Panc1 (cell line): ENCODE data around the gene VWC2L. TPM values are rescaled to one million over a fixed set of nuclear protein-coding genes. Genes with fewer than 3 reads are reported as not detected.

Experiments
- ATAC-seq: fragments of 200-7000 bp; cut with Tn5 transposase; 2 replicates; pipeline ENCODE4 v1.9.1; 2020; ENCODE audit warnings: mild to moderate bottlenecking, moderate library complexity
- BruUV-seq: library from RNA; stranded (reverse); fragments of 400-500 nt; replicated peaks from 2 replicates; lab custom pipeline; 2021; lab: Mats Ljungman, UMichigan
- CTCF ChIA-PET: fragments of 300-600 bp; sonication (Branson Sonifier 250); formaldehyde crosslinking; loops from one replicate; lab custom pipeline; 2022; ENCODE audit warnings: antibody characterized with exemption; lab: Charles Lee
- POLR2A ChIA-PET: fragments of 300-600 bp; sonication (Branson Sonifier 250); formaldehyde crosslinking; loops from one replicate; lab custom pipeline; 2022; ENCODE audit warnings: antibody characterized with exemption; lab: Charles Lee
- DNase-seq: peaks from one replicate; pipeline ENCODE4 v3.0.0-alpha.2; 2010; ENCODE audit warnings: low read depth, low spot score
- H3K27ac ChIP-seq: 2 replicates; pipeline ENCODE4 v1.5.1; 2011; ENCODE audit warnings: mild to moderate bottlenecking, low read length, inconsistent platforms
- H3K27me3 ChIP-seq: fragments of 200-500 bp; sonication (Bioruptor generic); 2 replicates; pipeline ENCODE4 v1.6.0; 2014; ENCODE audit warnings: low read length, inconsistent platforms; ENCODE audit not compliant: control insufficient read depth, insufficient read depth
- H3K36me3 ChIP-seq: fragments of 200-500 bp; sonication (Bioruptor generic); 2 replicates; pipeline ENCODE4 v1.5.1; 2014; ENCODE audit warnings: inconsistent platforms, mild to moderate bottlenecking, low read length, moderate library complexity; ENCODE audit not compliant: control insufficient read depth, insufficient read depth
- H3K4me1 ChIP-seq: 2 replicates; pipeline ENCODE4 v1.5.1; 2011; ENCODE audit warnings: inconsistent platforms, mild to moderate bottlenecking, low read length, moderate library complexity; ENCODE audit not compliant: control insufficient read depth, insufficient read depth
- H3K4me3 ChIP-seq, 2 experiments: 2 replicates each; pipeline ENCODE4 v1.5.1; 2011 to 2012; ENCODE audit warnings: low read depth in 2 of 2, low read length in 2 of 2, mild to moderate bottlenecking in 2 of 2, inconsistent platforms in 1 of 2, moderate library complexity in 1 of 2
- H3K9me3 ChIP-seq: fragments of 200-500 bp; sonication (Bioruptor generic); 2 replicates; pipeline ENCODE4 v1.5.1; 2014; ENCODE audit warnings: low read depth, mild to moderate bottlenecking, inconsistent platforms, low read length, moderate library complexity; ENCODE audit not compliant: control insufficient read depth, insufficient read depth
- CTCF ChIP-seq: fragments of 450-650 bp; IDR thresholded peaks from 2 replicates; pipeline ENCODE4 v1.5.1; 2017; ENCODE audit warnings: mild to moderate bottlenecking
- POLR2AphosphoS5 ChIP-seq: IDR thresholded peaks from 2 replicates; pipeline ENCODE4 v1.6.1; 2012; ENCODE audit warnings: mild to moderate bottlenecking, low read depth, low read length, moderate library complexity
- SIN3A ChIP-seq: IDR thresholded peaks from 2 replicates; pipeline ENCODE4 v1.6.1; 2012; ENCODE audit warnings: low read depth, mild to moderate bottlenecking, low read length, moderate library complexity, borderline replicate concordance; ENCODE audit not compliant: insufficient read depth
- TCF7L2 ChIP-seq: IDR thresholded peaks from 2 replicates; pipeline ENCODE4 v1.6.1; 2011; ENCODE audit warnings: mild to moderate bottlenecking, low read depth, low read length, inconsistent platforms
- in situ Hi-C: cut with HindIII; loops from 2 replicates; pipeline ENCODE4 v1.10.0; 2016; ENCODE audit warnings: low sequenced_read_pairs, low pct_unique_long_range_greater_than_20kb
- intact Hi-C: fragments of 100-400 bp; cut with micrococcal nuclease; formaldehyde crosslinking; loops from one replicate; pipeline ENCODE4 v1.10.0; 2022; ENCODE audit not compliant: unreplicated experiment
- total RNA-seq: library from RNA; stranded (reverse); gene quantifications from one replicate; pipeline ENCODE4 v1.2.1, GENCODE V29; 2021; ENCODE audit not compliant: unreplicated experiment
- TF ChIP-seq, protein P1 (sequence below), 2 experiments: IDR thresholded peaks; 2 replicates each; pipeline ENCODE4 v1.6.1; 2011 to 2012; ENCODE audit warnings: low read depth in 2 of 2, control low read depth in 1 of 2, low read length in 1 of 2, mild to moderate bottlenecking in 1 of 2, moderate library complexity in 1 of 2; ENCODE audit not compliant: insufficient read depth in 1 of 2

VWC2L gene
- total RNA-seq, 1 experiment from 2014 or later = not detected

GRCh38 chr2:214380681-214381080 is 30.2 kb upstream of the VWC2L start:
- no peaks in the 10 kb centered on the region for H3K36me3 ChIP-seq
- CTCF ChIA-PET = no interaction called here
- POLR2A ChIA-PET = no interaction called here
- no peak overlapping the region for H3K27ac ChIP-seq
- in situ Hi-C loops (no loop called here), intact Hi-C loops (no loop called here)
- ATAC-seq (no peak), DNase-seq (no peak)
- TF ChIP-seq CTCF (no peak), TCF7L2 (no peak), POLR2AphosphoS5 (no peak), SIN3A (no peak)
- TF ChIP-seq, protein P1, sequence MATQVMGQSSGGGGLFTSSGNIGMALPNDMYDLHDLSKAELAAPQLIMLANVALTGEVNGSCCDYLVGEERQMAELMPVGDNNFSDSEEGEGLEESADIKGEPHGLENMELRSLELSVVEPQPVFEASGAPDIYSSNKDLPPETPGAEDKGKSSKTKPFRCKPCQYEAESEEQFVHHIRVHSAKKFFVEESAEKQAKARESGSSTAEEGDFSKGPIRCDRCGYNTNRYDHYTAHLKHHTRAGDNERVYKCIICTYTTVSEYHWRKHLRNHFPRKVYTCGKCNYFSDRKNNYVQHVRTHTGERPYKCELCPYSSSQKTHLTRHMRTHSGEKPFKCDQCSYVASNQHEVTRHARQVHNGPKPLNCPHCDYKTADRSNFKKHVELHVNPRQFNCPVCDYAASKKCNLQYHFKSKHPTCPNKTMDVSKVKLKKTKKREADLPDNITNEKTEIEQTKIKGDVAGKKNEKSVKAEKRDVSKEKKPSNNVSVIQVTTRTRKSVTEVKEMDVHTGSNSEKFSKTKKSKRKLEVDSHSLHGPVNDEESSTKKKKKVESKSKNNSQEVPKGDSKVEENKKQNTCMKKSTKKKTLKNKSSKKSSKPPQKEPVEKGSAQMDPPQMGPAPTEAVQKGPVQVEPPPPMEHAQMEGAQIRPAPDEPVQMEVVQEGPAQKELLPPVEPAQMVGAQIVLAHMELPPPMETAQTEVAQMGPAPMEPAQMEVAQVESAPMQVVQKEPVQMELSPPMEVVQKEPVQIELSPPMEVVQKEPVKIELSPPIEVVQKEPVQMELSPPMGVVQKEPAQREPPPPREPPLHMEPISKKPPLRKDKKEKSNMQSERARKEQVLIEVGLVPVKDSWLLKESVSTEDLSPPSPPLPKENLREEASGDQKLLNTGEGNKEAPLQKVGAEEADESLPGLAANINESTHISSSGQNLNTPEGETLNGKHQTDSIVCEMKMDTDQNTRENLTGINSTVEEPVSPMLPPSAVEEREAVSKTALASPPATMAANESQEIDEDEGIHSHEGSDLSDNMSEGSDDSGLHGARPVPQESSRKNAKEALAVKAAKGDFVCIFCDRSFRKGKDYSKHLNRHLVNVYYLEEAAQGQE (IDR thresholded peaks at IDR 0.05; ENCODE audit: insufficient read depth in 1 of 2, low read depth in 2 of 2, low read length in 1 of 2) = no peak
- no peaks in the 10 kb centered on the region for H3K27me3 ChIP-seq
- BruUV-seq = no TSS peak
- no peaks in the 10 kb centered on the region for H3K9me3 ChIP-seq
- H3K4me1 ChIP-seq = no peaks in the 10 kb centered on the region
- no peak overlapping the region for H3K4me3 ChIP-seq

DNA sequence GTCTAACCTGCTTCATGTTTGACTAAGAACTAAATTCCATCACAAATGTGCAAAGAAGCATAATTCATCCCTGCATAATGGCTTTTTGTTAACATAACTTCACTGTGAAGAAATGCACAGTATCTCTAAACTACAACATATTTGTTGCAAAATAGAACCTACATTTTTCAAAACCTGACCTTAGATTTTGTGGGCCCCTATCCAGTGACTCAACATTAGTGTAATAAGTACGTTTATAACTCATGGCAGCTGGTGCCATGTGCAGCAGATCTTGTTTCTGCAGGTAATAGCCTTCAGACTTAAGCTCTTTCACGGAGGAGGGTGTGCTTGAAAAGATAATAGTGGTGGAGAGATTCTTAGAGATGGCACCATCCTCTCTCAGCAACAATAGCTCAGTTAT is 28.6 kb upstream of the VWC2L start:
- no TSS peak for BruUV-seq
- no peak overlapping the region for H3K4me3 ChIP-seq
- H3K27me3 ChIP-seq = no peaks in the 10 kb centered on the region
- TF ChIP-seq TCF7L2 (no peak), POLR2AphosphoS5 (no peak), SIN3A (no peak), CTCF (no peak)
- TF ChIP-seq, protein P1 (IDR thresholded peaks at IDR 0.05; ENCODE audit: insufficient read depth in 1 of 2, low read depth in 2 of 2, low read length in 1 of 2) = no peak
- ChIA-PET POLR2A (no interaction called here), CTCF (no interaction called here)
- H3K9me3 ChIP-seq = no peaks in the 10 kb centered on the region
- H3K27ac ChIP-seq = no peak overlapping the region
- DNase-seq (no peak), ATAC-seq (no peak)
- in situ Hi-C loops (no loop called here), intact Hi-C loops (no loop called here)
- H3K4me1 ChIP-seq = no peaks in the 10 kb centered on the region
- H3K36me3 ChIP-seq = no peaks in the 10 kb centered on the region
